Uterus (tissue), 2 donors: ENCODE results near the gene CMBL.

Source experiments
- CTCF ChIP-seq, 4 experiments: fragments of 200-600 bp in 2 of 4; fragments of 450-650 bp in 2 of 4; sonication (generic) in 2 of 4; IDR thresholded peaks; one replicate each; pipeline ENCODE4 v1.5.1; 2016 to 2019; ENCODE audit warnings: antibody characterized with exemption in 4 of 4, mild to moderate bottlenecking in 2 of 4, moderate library complexity in 1 of 4
- POLR2A ChIP-seq, 2 donors: fragments of 450-650 bp; IDR thresholded peaks; one replicate each; pipeline ENCODE4 v1.6.1; 2016; ENCODE audit warnings: antibody characterized with exemption in 2 of 2, mild to moderate bottlenecking in 1 of 2, moderate library complexity in 1 of 2

DNA sequence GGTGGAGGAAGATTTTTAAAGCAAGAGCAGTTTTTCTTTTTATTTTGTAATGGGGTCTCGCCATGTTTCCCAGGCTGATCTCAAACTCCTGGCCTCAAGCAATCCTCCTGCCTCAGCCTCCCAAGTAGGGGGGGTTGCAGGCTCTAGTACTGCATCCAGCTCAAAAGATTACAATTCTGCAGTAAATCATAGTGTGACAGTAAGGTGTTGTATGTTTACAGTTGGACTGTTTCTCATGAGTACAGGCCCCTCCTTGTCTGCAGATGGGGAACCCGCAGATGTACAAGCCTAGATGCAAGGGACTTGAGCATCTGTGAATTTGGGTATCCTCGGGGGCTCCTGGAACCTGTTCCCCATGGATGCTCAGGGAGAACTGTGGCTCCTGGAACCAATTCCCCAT is 54.3 kb downstream of the CMBL start:
- TF ChIP-seq CTCF (IDR thresholded peaks at IDR 0.05): no peak
- TF ChIP-seq POLR2A (IDR thresholded peaks at IDR 0.05): no peak
